ENCODE data around the gene MAP3K20.

DNA sequence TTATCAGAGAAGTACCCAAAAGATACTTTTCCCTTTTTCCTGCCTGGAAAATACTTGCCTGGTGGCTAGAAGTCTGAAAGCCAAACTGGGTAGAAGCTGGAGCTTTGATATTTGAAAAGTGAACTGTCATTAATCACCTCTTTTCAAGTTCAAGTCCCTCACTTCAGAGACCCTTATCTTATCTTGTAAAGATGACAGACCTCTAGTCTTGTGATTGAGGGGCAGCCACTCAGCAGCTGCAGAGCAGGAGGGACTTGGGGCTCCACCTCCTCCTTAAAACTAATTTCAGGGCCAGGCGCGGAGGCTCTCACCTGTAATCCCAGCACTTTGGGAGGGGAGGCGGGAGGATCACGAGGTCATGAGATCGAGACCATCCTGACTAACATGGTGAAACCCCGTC lies 214.9 kb downstream of the MAP3K20 start:
- TF ChIP-seq, protein P1, sequence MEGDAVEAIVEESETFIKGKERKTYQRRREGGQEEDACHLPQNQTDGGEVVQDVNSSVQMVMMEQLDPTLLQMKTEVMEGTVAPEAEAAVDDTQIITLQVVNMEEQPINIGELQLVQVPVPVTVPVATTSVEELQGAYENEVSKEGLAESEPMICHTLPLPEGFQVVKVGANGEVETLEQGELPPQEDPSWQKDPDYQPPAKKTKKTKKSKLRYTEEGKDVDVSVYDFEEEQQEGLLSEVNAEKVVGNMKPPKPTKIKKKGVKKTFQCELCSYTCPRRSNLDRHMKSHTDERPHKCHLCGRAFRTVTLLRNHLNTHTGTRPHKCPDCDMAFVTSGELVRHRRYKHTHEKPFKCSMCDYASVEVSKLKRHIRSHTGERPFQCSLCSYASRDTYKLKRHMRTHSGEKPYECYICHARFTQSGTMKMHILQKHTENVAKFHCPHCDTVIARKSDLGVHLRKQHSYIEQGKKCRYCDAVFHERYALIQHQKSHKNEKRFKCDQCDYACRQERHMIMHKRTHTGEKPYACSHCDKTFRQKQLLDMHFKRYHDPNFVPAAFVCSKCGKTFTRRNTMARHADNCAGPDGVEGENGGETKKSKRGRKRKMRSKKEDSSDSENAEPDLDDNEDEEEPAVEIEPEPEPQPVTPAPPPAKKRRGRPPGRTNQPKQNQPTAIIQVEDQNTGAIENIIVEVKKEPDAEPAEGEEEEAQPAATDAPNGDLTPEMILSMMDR (IDR thresholded peaks at IDR 0.05; ENCODE audit: extremely low read depth in 1 of 2, insufficient read depth in 1 of 2, low read depth in 1 of 2, low read length in 2 of 2): no peak
- TF ChIP-seq JUN (IDR thresholded peaks at IDR 0.05; ENCODE audit: borderline replicate concordance, insufficient read depth, insufficient read length, low read depth) (no peak), EZH2 (IDR thresholded peaks at IDR 0.05; ENCODE audit: borderline replicate concordance, low read depth, low read length, severe bottlenecking) (no peak)
